Right renal pelvis (tissue), 4 donors: ENCODE results near the gene NUP85. TPM values are rescaled to one million over a fixed set of nuclear protein-coding genes. Genes with fewer than 3 reads are reported as not detected.
"Not testable (repeated sequence)": the region's sequence is repeated elsewhere in the genome, so short reads cannot be mapped to it uniquely, and the experiment has no call there.

Experiments used
- DNase-seq, 4 donors: peaks; one replicate each; pipeline ENCODE4 v3.0.0-alpha.2; 2013; ENCODE audit warnings: low read depth in 4 of 4, low spot score in 3 of 4, missing footprints in 1 of 4
- polyA plus RNA-seq, 4 donors: library from polyadenylated mRNA; unstranded; fragments of 120-200 nt; gene quantifications; one replicate each; pipeline ENCODE4 v1.2.1, GENCODE V29; 2013; ENCODE audit not compliant: insufficient read length in 4 of 4

NUP85 gene
- polyA plus RNA-seq, 4 donors, result 59.2 to 65.3 (median 61.4) TPM

DNA sequence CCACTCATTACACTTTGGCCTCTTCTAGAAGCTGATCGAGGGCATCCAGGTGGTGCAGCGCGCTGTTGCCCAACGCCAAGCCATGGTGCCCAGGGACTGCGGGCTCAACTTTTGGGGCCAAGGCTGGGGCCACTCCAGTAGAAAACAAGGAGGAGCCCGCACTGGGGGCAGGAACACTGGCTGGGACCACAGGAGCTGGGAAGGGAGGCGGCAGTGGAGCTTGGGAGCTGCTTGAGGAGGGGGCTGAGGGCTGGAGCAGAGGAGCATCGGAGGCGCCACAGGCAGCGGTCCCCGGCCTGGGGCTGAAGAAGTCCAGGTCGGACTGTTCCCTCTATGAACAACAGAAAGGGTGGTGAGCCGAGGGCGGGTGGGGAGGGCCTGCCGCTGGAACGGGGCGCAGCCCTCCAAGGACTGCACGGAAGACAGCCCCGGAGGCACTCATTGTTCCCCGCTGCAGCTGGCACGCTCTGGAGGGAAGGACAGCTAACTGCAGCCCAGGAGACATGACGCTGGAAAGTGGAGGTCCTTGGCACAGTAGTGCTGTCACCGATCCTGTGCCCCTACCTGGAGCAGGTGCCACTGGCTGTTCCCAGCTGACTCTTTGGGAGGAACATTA is 34.4 kb downstream of the NUP85 start:
- DNase-seq, result no peak

DNA sequence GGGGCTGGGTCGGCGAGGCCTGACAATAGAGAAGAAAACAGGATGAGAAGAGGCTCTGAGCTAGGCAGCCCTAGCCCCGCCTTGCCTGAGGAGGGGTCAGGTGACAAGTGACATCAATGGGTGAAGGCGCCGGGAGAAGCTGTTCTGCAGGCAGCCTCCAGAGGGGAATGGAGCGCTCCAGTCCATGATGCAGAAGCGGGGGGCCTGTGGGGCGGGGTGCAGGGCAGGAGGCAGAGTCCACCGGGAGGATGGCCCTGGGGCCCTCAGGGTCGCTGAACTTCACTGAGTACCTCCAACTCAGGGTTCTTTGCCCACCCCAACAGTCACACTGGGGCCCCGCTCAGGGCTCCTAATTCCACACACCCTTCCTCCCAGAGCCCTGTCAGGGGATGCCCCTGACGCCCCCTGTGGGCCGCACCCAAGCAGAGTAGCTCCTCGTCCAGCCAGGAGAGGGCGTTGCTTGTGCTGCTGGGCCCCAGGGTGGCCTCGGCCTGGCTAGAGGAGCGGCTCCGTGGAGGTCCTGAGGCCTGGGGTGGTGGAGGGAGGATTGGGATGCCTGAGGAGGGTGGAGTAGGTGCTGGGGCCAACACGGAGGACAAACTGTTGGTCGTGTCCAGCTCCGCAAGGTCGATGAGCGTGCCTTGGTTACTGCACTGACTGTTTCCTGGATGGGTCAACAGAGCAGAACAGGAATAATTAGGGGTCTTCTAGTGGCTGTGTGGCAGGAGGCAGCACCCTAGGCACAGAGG is 35.1 kb downstream of the NUP85 start:
- no peak for DNase-seq

DNA sequence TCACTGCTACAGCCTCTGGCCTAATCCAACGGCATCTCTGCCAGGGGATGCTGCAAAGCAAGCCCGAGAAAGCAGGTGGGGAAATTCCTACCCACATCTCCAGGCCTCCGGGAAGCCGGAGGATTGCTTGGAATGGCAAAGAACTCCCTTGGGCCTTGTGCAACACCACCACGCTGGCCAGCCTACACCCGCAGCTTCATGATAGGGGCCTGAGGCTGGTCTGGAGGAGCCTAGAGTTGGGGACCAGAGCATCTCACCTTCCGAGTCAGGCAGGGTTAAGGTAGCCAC is 35.6 kb downstream of the NUP85 start:
- no peak for DNase-seq

DNA sequence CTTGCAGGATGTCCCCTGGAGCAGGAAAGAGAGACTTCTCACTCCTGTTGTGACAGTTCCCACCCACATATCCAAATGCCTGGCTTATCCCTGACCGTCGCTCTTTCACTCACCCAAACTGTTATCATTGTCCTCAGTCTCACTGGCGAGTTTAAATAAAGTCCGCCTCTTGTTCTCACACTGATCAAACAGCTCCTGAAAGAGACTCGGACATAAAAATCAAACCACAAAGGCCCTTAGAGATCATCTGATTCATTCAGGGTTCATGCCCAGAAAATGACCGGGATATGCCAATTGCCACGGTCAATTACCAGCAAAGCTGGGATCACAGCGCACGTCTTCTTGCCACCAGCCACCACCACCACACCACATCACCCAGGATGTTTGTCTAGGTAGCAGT is 36.0 kb downstream of the NUP85 start:
- DNase-seq, result no peak

GRCh38 chr17:75241996-75242460 is 36.5 kb downstream of the NUP85 start:
- DNase-seq, result no peak

- DNase-seq, result no peak
These were observed 37.1 kb downstream of the NUP85 start for GRCh38 chr17:75242461-75243042.

GRCh38 chr17:75244133-75244866 is 38.8 kb downstream of the NUP85 start:
- DNase-seq, result no peak

- DNase-seq, result no peak
These were observed 39.5 kb downstream of the NUP85 start for GRCh38 chr17:75245011-75245410.

- DNase-seq, result no peak
These were observed 40.9 kb downstream of the NUP85 start for GRCh38 chr17:75246404-75246803.

- DNase-seq, result no peak
These were observed 44.1 kb downstream of the NUP85 start for GRCh38 chr17:75249564-75249963.

GRCh38 chr17:75250009-75250471 is 44.6 kb downstream of the NUP85 start:
- no peak for DNase-seq

GRCh38 chr17:75252039-75252816 is 46.7 kb downstream of the NUP85 start:
- no peak for DNase-seq

DNA sequence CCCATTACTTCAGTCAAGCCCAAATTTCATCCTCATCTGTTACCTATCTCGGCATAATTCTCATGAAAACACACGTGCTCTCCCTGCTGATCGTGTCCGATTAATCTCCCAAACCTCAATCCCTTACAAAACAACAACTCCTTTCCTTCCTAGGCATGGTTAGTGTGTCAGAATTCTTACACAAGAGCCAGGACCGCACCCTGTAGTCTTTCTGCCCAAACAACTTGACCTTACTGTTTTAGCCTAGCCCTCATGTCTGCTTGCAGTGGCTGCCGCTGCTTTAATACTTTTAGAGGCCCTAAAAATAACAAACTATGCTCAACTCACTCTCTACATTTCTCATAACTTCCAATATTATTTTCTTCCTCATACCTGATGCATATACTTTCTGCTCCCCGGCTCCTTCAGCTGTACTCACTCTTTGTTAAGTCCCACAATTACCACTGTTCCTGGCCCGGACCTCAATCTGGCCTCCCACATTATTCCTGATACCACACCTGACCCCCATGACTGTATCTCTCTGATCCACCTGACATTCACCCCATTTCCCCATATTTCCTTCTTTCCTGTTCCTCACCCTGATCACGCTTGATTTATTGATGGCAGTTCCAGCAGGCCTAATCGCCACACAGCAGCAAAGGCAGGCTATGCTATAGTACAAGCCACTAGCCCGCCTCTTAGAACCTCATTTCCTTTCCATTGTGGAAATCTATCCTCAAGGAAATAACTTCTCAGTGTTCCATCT is 50.6 kb downstream of the NUP85 start:
- DNase-seq, result not testable (repeated sequence)

DNA sequence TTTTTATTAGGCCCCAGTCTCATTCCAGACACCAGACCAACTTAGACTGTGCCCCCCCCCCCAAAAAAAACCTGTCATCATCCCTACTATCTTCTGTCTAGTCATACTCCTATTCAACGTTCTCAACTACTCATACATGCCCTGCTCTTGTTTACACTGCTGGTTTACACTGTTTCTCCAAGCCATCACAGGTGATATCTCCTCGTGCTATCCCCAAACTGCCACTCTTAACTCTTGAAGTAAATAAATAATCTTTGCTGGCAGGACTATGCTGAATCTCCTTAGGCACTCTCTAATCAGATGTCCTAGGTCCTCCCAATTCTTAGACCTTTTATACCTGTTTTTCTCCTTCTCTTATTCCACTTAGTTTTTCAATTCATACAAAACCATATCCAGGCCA is 51.7 kb downstream of the NUP85 start:
- not testable (repeated sequence) for DNase-seq

GRCh38 chr17:75260641-75261335 is 55.3 kb downstream of the NUP85 start:
- no peak for DNase-seq

- DNase-seq, result peak; percentile 90 to 95 (median 91)
These were observed 56.0 kb downstream of the NUP85 start, which contains the start of the genes GGA3 and MRPS7 for GRCh38 chr17:75261336-75262111. Gene GGA3, minus strand, starts transcription at chr17:75261606. Its CDS starts 19 bp downstream, at chr17:75261587. Gene MRPS7, plus strand, starts transcription at chr17:75261879. Its CDS starts 22 bp downstream, at chr17:75261901.

GRCh38 chr17:75262112-75262606 is 56.7 kb downstream of the NUP85 start:
- no peak for DNase-seq

- no peak for DNase-seq
These were observed 57.6 kb downstream of the NUP85 start for GRCh38 chr17:75263055-75263454.
